NCI-H1105 (cell line): ENCODE results near the gene STYX.

Experiments
- DNase-seq: peaks from one replicate; lab custom pipeline; 2025; lab: John Stamatoyannopoulos, UW

The STYX gene

DNA sequence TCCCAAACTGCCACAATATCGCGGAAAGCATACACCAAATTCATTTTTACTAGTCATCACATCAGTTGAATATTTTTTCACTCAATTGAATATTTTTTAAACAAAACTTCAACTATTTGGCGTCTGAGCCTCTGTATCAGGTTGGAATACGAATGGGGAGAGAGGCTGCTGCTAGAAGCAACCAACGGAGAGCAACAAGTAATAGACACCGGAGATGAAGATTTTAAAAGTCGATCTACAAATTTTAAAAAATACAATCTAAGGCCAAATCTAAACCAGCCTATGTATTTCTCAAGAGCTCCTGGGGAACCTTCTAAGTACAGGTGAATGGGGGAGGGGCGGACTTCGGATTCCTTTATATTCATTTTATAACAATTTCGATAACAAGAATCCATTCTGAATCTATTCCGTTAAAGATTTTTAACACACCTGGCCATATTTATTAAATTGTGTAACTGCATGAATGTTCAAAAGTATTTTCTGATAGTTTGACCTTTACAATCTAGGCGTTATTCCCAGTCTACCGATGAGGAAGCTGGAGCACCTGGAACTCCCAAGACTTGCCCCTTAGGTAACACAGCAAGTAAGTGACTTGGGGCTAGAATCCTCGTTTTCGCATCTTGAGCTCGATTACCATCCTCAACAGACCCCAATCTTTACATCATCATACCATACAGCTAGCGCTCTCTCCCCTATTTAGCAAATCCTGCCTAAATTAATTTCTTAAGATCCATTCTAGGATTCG, 60.2 kb downstream of the STYX start:
- DNase-seq = no peak

DNA sequence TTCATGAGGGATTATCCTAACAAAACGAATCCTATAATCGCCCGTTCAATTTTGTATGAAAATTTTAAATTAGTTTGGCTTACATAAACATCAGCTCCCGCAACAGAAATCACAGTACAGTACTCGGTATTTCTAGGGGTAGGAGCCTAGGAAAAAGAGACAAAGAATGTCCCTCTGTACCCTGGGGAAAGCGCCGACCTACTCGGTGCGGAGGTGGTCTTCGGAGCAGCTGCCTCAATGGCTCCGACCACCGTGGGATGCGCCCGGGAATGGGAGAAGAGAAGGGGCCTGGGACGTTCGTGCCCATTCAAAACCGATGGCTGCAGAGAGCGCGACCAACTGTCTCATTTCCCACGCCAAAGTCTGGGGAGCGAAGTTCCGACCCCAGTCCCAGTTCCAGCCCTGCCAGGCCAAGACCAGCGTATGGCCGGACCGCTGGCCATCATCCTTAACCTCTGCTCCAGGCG, 60.8 kb downstream of the STYX start:
- no peak for DNase-seq

DNA sequence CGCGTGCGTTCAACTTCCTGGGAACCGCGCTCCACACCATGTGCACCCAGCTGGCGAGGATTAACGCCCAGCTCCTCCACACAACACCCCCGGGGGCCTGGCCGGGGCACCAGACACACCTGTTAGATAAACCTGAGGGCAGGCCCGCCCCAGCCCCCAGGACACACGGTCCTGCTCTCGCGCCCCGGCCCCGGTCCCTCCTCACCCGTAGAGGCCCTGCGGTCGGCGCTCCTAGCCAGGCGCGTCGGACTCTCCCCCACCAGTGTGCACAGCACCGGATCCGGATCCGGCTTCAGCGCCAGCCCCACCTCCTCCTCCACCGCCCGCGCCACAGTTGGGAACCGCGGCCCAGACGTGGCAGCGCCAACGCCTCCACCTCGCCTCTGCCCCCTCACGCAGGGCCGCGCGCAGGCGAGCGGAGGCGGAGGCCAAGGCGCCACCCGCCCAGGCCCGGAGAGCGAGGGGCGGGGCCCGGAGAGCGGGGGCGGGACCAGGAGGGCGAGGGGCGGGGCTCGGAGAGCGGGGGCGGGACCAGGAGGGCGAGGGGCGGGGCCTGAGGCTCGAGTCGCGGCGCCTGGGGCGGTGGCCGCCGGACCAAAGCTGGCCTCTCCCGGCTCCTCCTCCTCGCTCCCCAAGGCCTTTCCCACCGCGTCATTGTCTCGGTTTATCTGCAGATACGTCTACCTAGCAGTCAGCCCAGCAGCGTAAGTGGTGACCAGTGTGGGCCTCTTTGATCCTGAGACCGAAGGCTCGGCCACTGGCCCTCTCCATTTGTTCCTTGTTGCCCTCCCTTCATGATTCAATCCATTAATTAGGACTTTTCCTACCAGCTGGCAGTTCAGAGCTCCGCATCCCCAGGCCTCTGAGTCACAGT, 61.5 kb downstream of the STYX start, which contains the start of gene GNPNAT1:
TSS of gene GNPNAT1 (minus strand) at position 385 of the 874 bp plus-strand sequence. CDS start 6,957 bp downstream, outside the sequence.
- peak; percentile 84 for DNase-seq

DNA sequence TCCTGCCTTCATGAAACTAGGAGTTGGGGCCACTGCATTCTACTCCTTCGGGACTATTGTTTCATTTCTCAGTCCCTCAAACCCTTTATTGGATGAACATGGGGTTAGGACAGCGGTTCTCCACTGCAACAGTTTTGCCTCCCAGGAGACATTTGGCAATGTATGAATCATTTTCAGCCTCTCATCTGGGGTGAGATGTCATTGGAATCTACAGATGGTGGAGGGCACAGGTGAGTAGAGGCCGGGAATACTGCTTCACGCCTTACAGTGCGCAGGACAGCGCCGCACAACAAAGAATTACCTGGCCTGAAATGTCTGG, 62.1 kb downstream of the STYX start:
- DNase-seq = no peak

DNA sequence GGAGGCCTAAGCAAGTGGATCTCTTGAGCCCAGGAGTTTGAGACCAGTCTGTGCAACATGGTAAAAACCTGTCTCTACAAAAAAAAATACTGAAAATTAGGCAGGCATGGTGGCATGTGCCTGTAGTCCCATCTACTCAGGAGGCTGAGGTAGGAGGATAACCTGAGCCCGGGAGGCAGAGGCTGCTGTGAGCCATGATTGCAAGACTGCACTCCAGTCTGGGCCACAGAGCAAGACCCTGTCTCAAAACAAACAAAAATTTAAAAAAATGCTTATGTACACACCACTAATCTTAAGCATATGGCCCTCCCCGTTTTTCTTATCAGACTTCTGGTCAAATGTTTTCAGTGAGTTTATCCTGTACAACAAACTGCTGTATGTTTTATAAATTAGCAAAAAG, 63.1 kb downstream of the STYX start:
- no peak for DNase-seq

DNA sequence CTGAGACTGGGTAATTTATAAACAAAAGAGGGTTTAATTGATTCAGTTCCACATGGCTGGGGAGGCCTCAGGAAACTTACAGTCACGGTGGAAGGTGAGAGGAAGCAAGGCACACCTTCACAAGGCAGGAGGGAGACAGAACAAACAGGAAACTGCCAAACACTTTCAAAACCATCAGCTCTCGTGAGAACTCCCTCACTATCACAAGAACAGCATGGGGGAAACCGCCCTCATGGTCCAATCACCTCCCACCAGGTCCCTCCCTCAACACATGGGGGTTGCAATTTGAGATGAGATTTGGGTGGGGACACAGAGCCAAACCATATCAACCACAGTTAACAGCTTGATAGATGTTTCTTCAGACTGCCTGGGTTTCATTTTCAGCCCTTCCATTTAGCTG, 67.7 kb downstream of the STYX start:
- DNase-seq = no peak

DNA sequence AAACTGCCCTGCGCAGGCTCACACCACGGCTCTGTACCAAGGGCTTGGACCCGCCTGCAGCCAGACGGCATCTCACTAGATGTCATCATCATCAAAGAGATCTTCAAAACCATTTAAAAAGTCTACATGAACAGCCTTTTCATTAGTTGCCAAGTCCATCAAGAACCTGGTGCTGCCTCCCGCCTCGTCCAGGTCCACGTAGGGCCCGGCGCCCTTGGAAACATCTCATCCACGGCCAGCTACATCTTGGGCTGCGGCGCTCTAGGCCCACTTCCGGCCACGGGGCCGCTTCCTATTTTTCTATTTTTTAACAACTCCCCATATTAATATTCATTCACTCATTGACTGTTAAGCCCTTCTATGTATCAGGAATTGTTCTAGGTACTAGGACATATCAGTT, 68.9 kb downstream of the STYX start:
- no peak for DNase-seq

DNA sequence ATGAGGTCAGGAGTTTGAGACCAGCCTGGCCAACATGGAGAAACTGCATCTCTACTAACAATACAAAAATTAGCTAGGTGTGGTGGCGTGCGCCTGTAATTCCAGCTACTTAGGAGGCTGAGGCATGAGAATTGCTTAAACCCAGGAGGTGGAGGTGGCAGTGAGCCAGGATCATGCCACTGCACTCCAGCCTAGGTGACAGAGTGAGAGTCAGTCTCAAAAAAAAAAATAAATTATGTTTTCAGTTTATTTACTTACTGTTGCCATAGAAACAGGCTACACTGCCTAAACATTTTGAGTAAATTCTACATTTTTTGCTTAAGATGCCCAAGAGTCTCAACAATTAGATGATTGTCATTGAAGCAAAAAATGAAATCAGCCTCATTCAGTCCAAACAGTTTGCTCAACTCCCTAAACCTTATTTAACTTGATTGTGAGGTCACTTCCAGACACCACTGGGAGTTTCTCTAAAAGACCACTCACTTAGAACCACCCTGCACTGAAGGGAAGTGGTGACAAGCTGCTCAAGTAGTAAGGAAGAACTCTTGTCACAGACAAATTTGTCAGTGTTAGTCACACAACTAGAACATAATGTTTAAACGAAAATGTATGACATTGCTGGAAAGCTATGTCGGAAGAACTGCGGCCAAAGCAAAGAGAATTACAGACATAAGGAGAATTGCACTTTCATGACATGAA, 71.2 kb downstream of the STYX start:
- DNase-seq = no peak

DNA sequence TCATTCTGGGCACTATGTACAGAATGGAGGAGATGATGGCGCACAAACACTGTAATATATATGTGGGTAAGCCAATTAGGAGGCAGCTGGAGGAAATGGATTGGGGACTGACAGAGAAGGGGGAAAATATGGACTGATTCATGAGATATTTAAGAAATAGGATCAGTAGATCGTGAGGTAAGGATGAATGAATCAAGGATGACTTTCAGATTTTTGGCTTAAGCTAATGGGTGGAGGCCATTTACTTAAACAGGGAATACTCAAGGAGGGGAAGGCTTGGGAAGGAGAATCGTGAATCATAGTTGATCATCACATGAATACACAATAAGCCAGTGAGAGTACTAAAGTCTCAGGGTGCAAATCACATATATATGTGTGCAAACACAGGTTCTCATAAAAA, 72.6 kb downstream of the STYX start:
- no peak for DNase-seq

DNA sequence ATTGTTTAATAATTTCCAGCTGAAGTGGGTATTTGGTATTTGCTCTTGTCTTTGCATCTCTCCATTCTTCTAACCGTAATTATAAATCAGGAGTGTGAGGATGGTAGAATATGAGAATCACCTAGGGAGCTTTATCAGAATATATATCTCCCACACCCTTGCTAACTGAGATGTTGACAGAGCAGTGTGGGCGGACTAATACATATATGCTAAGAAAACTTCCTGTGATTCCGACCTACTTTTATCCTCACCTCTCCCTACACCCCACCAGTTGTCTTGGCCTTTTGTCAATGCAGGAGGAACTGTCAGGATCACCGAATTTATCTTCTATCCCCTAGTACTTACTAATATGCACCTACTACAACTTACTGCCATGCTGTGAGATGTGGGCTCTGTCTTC, 76.1 kb downstream of the STYX start:
- no peak for DNase-seq

DNA sequence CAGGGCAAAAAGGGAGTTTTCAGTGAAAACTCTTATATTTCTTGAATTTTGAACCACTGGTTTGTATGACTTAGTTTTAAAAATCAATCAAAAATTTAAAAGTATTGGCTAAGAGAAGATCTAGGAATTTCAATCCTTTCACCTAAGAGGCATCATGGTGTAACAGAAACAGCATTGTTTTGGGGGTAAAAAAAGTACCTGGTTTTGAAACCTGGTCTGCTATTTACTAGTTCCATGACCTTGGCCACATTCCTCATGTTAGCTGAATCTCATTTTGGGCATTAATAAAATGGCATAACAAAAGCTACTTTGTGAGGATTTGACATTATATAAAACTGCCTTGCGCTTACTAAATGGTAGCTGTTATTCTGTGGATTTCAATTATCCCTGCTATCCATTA, 78.1 kb downstream of the STYX start:
- DNase-seq = no peak

DNA sequence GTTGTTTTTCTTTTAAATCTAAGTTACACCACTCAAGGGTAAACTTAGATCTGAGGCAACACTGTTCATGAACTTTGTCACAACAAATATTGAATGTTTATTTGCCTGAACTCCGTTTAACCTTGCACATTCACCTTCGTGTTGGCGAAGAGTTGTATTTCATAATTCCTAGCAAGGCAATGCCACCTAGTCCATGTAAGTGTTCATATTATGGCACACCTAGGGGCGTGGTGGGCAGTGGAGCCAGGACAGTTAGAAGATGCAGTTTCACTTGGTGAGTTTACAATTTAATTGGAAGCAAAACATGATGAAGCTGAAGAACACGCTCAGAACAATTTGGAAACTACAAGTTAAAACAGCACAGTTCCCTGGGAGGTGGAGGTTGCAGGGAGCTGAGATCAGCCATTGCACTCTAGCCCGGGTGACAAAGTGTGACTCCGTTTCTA, 91.9 kb downstream of the STYX start:
- DNase-seq = no peak

DNA sequence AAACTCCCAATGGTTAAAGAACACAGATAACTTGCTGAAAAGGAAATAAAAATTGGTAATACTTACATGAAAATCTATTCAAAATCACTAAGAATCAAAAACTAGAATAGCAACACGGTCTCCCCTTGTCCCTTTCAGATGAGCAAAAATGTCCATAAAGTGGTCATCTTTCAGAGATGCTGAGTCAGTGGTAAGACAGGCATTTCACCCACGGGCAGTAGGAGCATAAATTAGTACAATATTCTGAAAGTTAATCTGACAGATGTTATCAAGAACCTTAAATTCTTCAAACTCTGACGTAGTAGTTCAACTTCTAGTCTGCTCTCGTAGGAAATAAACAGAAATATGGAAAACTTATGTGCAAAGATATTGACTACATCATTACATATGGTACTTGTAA, 94.5 kb downstream of the STYX start:
- no peak for DNase-seq
